ENCODE data around the gene ZBTB16. TPM values are rescaled to one million over a fixed set of nuclear protein-coding genes. Genes with fewer than 3 reads are reported as not detected.

ZBTB16 gene
- total RNA-seq, 2 donors from 2014 or later: 2.0 to 13.7 TPM

DNA sequence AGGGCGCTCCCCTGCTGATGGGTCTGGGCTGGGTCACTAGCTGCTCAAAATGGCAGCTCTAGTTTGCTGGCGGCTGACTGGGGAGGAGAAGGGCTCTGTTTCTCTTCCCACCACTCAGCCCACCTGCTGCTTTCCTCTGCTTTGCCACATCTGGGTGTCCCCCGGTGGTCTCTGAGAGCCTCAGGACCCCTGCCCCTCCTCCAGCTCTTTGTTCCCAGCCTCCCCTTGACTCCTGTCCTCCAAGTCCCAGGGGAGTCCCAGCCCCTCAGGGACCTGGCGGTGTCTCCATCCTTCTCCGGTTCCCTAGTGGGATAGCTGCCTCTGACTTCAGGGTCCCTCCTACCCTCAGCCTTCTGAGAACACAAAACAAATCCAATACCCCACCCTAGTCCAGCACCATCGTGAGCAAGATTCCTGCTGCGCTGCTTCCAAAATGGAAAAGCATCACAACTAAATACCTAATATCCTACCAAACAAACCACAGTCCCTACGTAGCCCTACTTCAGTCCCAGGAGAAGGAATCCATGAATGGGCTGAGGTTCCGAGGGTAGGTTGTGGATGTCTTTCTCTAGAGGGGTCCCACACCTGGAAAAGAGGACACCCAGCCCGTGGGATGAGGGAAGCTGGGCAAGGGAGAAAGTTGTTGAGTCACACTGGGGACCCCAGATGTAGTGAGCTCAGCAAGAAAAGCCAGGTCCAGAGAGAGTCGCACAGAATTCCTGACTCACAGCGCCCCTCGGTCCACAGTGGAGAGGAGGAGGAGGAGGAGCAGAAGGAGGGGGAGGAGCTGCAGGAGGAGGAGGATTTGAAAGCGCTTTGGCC, 191.7 kb downstream of the ZBTB16 start:
- Histone ChIP-seq H3K27me3 (no peaks in the 10 kb centered on the region), H3K27ac (no peak overlapping the region), H3K36me3 (no peaks in the 10 kb centered on the region), H3K9me3 (no peaks in the 10 kb centered on the region), H3K4me3 (no peak overlapping the region), H3K4me1 (no peaks in the 10 kb centered on the region), H3K9ac (ENCODE audit: low read depth in 2 of 2, low read length in 2 of 2) (no peak overlapping the region)
- TF ChIP-seq, protein P1, sequence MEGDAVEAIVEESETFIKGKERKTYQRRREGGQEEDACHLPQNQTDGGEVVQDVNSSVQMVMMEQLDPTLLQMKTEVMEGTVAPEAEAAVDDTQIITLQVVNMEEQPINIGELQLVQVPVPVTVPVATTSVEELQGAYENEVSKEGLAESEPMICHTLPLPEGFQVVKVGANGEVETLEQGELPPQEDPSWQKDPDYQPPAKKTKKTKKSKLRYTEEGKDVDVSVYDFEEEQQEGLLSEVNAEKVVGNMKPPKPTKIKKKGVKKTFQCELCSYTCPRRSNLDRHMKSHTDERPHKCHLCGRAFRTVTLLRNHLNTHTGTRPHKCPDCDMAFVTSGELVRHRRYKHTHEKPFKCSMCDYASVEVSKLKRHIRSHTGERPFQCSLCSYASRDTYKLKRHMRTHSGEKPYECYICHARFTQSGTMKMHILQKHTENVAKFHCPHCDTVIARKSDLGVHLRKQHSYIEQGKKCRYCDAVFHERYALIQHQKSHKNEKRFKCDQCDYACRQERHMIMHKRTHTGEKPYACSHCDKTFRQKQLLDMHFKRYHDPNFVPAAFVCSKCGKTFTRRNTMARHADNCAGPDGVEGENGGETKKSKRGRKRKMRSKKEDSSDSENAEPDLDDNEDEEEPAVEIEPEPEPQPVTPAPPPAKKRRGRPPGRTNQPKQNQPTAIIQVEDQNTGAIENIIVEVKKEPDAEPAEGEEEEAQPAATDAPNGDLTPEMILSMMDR (IDR thresholded peaks at IDR 0.05): no peak
- no peak for DNase-seq
- intact Hi-C loops (cut with DNase I): no loop called here

DNA sequence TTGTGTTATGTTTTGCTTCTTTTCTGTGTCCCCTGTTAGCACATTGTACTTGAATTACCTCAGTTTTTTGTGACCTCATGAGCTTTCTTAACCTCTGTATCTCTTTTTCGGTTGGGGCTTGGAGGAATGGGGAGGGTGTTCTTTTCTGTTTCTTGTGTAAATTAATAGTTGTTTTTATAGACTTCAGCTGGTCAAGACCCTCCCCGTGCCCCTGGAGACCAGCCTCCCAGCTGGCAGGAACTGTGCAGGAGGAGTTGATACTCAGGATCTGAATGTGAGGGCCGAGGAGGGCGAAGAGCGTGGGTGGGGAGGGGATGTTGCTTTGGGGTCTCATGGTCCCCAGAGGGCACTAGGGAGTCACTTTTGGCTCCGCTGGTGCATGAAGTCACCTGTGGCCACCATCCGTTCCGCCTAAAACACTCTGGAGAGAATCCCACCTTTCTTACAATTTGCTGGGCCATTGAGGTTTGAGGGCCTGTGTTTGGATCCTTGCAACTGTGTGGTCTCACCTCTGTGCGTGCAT, 192.4 kb downstream of the ZBTB16 start:
- DNase-seq: no peak
- Histone ChIP-seq H3K36me3 (no peaks in the 10 kb centered on the region), H3K9me3 (no peaks in the 10 kb centered on the region), H3K4me1 (no peaks in the 10 kb centered on the region), H3K27ac (no peak overlapping the region), H3K4me3 (no peak overlapping the region), H3K9ac (ENCODE audit: low read depth in 2 of 2, low read length in 2 of 2) (no peak overlapping the region), H3K27me3 (no peaks in the 10 kb centered on the region)
- TF ChIP-seq, protein P1 (IDR thresholded peaks at IDR 0.05): no peak
- intact Hi-C loops (cut with DNase I): no loop called here

DNA sequence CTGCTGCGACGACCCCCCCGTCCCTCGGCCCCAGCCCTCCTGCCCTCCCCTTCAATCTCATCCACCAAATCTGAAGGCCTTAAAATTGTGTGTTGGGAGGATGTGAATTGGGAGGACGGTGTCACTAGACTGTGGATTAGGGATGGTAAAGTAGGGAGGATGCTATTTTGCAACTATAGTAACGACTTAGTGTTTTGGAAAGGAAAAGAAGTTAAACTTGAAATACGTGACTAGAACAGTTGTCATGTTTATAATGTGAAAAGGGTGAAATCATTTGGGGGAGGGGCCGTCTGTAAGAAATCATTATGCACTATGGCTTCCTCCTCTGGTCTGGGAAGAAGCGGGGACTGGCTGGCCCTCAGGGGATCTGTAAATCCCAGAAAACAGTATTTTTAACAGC, 193.3 kb downstream of the ZBTB16 start:
- H3K27me3 ChIP-seq: no peaks in the 10 kb centered on the region
- no peak overlapping the region for H3K4me3 ChIP-seq
- no peak overlapping the region for H3K9ac ChIP-seq (ENCODE audit: low read depth in 2 of 2, low read length in 2 of 2)
- TF ChIP-seq, protein P1 (IDR thresholded peaks at IDR 0.05): no peak
- intact Hi-C loops (cut with DNase I): no loop called here
- H3K36me3 ChIP-seq: no peaks in the 10 kb centered on the region
- DNase-seq: no peak
- no peak overlapping the region for H3K27ac ChIP-seq
- no peaks in the 10 kb centered on the region for H3K4me1 ChIP-seq
- H3K9me3 ChIP-seq: no peaks in the 10 kb centered on the region

DNA sequence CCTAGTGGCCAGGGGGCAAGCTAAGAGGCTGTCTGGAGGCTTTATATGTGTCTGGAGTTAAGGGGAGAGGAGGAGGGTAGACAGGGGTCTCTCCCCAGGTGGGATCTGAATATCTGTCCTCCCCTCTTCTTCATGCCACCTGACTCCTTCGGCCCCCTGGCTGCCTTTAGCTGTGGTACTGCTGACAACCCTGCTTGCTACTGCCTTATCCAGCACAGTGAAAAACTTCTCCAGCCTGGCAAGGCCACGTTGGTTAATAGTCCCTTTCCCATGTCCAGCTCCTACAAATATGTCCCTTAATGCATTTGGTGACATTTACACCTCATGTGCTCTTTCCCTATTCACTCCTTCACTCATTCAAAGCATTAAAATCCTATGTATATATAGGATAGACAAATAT, 194.3 kb downstream of the ZBTB16 start:
- H3K27me3 ChIP-seq: no peaks in the 10 kb centered on the region
- intact Hi-C loops (cut with DNase I): no loop called here
- H3K36me3 ChIP-seq: no peaks in the 10 kb centered on the region
- TF ChIP-seq, protein P1 (IDR thresholded peaks at IDR 0.05): no peak
- H3K9me3 ChIP-seq: no peaks in the 10 kb centered on the region
- no peak overlapping the region for H3K4me3 ChIP-seq
- no peak overlapping the region for H3K27ac ChIP-seq
- no peak overlapping the region for H3K9ac ChIP-seq (ENCODE audit: low read depth in 2 of 2, low read length in 2 of 2)
- no peaks in the 10 kb centered on the region for H3K4me1 ChIP-seq
- no peak for DNase-seq

DNA sequence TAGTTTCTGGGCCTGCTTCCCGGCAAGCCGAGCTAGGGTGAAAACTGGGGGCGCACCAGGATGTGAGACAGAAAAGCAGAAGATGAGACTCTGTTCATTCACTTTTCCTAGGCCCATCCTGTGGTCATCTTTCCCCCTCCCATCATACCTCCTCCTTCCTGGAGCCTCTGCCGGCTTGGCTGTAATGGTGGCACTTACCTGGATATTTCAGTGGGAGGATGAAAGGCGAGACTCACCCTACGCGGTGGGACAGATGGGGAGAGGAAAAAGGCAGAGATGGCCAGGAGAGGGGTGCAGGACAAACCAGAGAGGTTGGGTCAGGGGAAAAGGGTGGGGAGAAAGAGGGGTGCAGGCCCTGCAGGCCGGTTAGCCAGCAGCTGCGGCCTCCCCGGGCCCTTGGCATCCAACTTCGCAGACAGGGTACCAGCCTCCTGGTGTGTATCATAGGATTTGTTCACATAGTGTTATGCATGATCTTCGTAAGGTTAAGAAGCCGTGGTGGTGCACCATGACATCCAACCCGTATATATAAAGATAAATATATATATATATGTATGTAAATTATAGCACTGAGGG, 195.1 kb downstream of the ZBTB16 start:
- no peaks in the 10 kb centered on the region for H3K9me3 ChIP-seq
- DNase-seq: no peak
- intact Hi-C loops (cut with DNase I): loop anchor here (5.0 kb wide), 1 partner anchor 72 kb away; no protein-coding TSS in a partner anchor
- H3K4me3 ChIP-seq: no peak overlapping the region
- H3K9ac ChIP-seq (ENCODE audit: low read depth in 2 of 2, low read length in 2 of 2): no peak overlapping the region
- no peak overlapping the region for H3K27ac ChIP-seq
- no peaks in the 10 kb centered on the region for H3K27me3 ChIP-seq
- no peaks in the 10 kb centered on the region for H3K36me3 ChIP-seq
- no peaks in the 10 kb centered on the region for H3K4me1 ChIP-seq
- TF ChIP-seq, protein P1 (IDR thresholded peaks at IDR 0.05): no peak
